ACC112 (cell line): ENCODE measurements around the gene MUC2.

Experiments
- H2AFZ ChIP-seq: fragments of 200-600 bp; sonication (generic); one replicate; pipeline ENCODE4 v1.6.0; 2017; ENCODE audit warnings: antibody characterized with exemption, low read length; ENCODE audit not compliant: unreplicated experiment
- H3K27ac ChIP-seq: fragments of 200-600 bp; sonication (generic); 2 replicates; pipeline ENCODE4 v1.5.1; 2014; ENCODE audit warnings: low read depth, mild to moderate bottlenecking, antibody characterized with exemption, low read length, moderate library complexity
- H3K27me3 ChIP-seq: fragments of 200-600 bp; sonication (generic); 2 replicates; pipeline ENCODE4 v1.6.1; 2014; ENCODE audit warnings: mild to moderate bottlenecking, antibody characterized with exemption, low read length, moderate library complexity, mixed read lengths; ENCODE audit not compliant: insufficient read depth
- H3K36me3 ChIP-seq: fragments of 200-600 bp; sonication (generic); 2 replicates; pipeline ENCODE4 v1.6.1; 2016; ENCODE audit warnings: mild to moderate bottlenecking, antibody characterized with exemption, low read length, moderate library complexity, mixed read lengths; ENCODE audit not compliant: insufficient read depth
- H3K4me1 ChIP-seq: fragments of 200-600 bp; sonication (generic); one replicate; pipeline ENCODE4 v1.6.1; 2016; ENCODE audit warnings: low read length, mixed read lengths; ENCODE audit not compliant: insufficient read depth, unreplicated experiment, control insufficient read depth
- H3K4me3 ChIP-seq: fragments of 200-600 bp; sonication (generic); 2 replicates; pipeline ENCODE4 v1.5.1; 2014; ENCODE audit warnings: mild to moderate bottlenecking, low read depth, low read length
- H3K79me2 ChIP-seq: fragments of 200-600 bp; sonication (generic); one replicate; pipeline ENCODE4 v1.6.0; 2016; ENCODE audit warnings: low read length; ENCODE audit not compliant: control insufficient read depth, unreplicated experiment, insufficient read depth

The MUC2 gene

DNA sequence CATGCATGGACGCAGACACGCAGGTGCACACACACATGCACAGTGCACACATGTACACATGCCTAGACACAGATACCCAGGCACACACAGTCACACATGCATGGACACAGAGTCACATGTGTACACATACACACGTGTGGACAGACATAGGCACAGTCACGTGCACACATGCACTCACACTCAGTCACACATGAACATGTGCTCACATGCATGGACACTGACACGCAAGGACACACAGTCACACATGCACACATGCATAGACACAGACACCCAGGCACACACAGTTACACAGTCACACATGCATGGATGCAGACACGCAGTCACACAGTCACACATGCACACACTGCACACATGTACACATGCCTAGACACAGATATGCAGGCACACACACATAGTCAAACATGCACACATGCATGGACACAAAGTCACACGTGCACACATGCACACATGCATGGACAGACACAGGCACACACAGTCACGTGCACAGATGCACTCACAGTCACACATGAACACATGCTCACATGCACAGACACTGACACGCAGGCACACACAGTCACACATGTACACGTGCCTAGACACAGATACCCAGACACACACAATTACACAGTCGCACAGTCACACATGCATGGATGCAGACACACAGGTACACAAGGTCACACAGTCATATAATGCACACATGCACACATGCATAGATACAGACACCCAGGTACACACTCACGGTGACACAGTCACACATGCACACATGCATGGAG is 16.8 kb downstream of the MUC2 start:
- no peak overlapping the region for H3K27ac ChIP-seq
- no peaks in the 10 kb centered on the region for H3K36me3 ChIP-seq
- H2AFZ ChIP-seq = no peak overlapping the region
- no peaks in the 10 kb centered on the region for H3K79me2 ChIP-seq
- H3K27me3 ChIP-seq = no peaks in the 10 kb centered on the region
- H3K4me1 ChIP-seq = no peaks in the 10 kb centered on the region
- no peak overlapping the region for H3K4me3 ChIP-seq

DNA sequence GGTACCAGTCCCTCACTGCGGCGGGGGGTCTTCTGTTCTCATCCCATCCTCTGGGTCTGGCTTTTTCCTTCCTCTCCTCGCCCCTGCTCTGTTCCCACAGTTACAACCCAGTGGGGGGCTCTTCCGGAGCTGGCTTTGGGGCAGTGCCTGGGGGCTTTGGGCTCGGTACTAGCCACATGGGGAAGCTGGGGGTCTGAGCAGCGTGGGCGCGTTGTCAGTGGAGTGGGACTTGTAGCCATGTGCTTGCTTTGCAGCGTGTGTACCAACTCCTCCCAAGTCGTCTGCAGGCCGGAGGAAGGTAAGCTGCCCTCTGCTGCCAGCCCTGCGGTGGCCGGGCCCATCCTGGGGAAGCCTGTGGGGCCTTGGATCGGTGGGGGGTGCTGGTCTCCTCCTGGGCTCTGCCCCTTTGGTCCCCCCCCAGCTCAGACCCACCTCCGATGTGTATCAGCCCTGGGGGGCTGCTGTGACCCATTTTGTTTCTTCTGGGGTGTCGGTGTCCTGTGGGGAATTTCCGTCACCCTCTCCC is 17.5 kb downstream of the MUC2 start:
- no peak overlapping the region for H2AFZ ChIP-seq
- no peaks in the 10 kb centered on the region for H3K79me2 ChIP-seq
- H3K27me3 ChIP-seq = no peaks in the 10 kb centered on the region
- no peak overlapping the region for H3K4me3 ChIP-seq
- no peaks in the 10 kb centered on the region for H3K36me3 ChIP-seq
- no peak overlapping the region for H3K27ac ChIP-seq
- no peaks in the 10 kb centered on the region for H3K4me1 ChIP-seq

DNA sequence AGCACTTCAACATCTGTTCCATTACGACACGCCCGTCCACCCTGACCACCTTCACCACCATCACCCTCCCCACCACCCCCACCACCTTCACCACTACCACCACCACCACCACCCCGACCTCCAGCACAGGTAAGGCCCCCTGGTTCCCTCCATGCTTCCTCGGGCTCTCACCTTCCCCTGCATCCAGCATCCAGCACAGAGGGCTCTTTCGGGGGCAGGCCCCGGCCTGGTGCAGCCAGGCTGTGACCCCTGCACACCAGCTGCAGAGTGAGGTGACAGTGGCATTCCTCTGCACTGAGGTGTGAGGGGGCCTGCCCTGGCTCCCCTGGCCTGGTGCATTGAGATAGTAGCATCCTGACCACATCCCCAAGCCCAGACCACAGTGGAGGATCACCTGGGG is 18.2 kb downstream of the MUC2 start:
- no peaks in the 10 kb centered on the region for H3K36me3 ChIP-seq
- no peaks in the 10 kb centered on the region for H3K79me2 ChIP-seq
- no peak overlapping the region for H3K27ac ChIP-seq
- no peaks in the 10 kb centered on the region for H3K27me3 ChIP-seq
- no peak overlapping the region for H3K4me3 ChIP-seq
- no peaks in the 10 kb centered on the region for H3K4me1 ChIP-seq
- no peak overlapping the region for H2AFZ ChIP-seq

DNA sequence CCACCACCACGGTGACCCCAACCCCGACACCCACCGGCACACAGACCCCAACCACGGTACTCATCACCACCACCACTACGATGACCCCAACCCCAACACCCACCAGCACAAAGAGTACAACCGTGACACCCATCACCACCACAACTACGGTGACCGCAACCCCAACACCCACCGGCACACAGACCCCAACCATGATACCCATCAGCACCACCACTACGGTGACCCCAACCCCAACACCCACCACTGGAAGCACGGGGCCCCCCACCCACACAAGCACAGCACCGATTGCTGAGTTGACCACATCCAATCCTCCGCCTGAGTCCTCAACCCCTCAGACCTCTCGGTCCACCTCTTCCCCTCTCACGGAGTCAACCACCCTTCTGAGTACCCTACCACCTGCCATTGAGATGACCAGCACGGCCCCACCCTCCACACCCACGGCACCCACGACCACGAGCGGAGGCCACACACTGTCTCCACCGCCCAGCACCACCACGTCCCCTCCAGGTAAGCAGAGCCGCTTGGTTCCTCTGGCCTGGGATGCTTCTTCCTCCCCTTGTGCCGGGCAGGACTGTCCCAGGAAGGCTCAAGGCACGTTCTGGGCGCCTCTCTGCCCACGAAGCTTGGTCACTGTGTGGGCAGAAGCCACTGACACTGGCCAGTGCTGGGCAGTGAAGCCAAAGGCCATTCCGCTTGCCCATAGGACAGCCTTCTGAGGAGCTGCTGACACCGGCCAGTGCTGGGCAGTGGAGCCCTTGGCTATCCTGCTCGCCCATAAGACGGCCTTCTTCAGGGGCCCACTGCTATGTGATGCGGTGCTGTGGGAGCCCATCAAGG is 25.1 kb downstream of the MUC2 start:
- no peak overlapping the region for H2AFZ ChIP-seq
- H3K4me1 ChIP-seq = no peaks in the 10 kb centered on the region
- no peaks in the 10 kb centered on the region for H3K36me3 ChIP-seq
- H3K79me2 ChIP-seq = no peaks in the 10 kb centered on the region
- no peak overlapping the region for H3K27ac ChIP-seq
- H3K4me3 ChIP-seq = no peak overlapping the region
- H3K27me3 ChIP-seq = no peaks in the 10 kb centered on the region

DNA sequence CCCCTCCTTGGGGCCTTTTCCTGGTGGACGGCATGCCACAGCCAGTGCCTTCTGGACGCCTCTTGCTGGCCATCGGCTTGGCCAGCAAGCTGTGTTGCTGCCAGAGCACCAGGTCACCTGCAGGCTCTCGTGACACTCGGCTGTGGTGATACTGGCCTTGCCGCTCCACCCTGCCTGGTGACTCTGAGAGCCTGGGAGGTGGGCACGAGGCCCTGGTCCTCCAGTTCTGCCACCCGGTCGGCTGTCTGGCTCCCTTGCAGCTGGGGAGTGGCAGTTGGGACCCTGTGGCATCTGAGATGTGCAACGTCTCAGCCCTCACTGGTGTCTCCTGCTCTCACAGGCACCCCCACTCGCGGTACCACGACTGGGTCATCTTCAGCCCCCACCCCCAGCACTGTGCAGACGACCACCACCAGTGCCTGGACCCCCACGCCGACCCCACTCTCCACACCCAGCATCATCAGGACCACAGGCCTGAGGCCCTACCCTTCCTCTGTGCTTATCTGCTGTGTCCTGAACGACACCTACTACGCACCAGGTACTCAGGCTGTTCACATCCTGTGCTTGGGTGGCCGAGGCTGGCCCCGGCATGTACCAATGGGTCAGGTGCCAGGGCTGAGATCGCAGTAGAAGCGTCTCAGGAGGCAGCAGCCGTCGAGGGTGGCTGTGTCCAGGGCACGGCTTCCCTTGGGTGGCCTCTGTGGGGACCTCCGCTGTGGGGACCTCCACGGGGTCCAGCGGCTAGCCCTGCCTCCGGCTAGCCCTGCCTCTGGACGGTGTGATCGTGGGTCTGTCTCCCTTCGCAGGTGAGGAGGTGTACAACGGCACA is 26.0 kb downstream of the MUC2 start:
- Histone ChIP-seq H3K27ac (no peak overlapping the region), H3K27me3 (no peaks in the 10 kb centered on the region), H2AFZ (no peak overlapping the region), H3K79me2 (no peaks in the 10 kb centered on the region), H3K4me3 (no peak overlapping the region), H3K36me3 (no peaks in the 10 kb centered on the region), H3K4me1 (no peaks in the 10 kb centered on the region)

DNA sequence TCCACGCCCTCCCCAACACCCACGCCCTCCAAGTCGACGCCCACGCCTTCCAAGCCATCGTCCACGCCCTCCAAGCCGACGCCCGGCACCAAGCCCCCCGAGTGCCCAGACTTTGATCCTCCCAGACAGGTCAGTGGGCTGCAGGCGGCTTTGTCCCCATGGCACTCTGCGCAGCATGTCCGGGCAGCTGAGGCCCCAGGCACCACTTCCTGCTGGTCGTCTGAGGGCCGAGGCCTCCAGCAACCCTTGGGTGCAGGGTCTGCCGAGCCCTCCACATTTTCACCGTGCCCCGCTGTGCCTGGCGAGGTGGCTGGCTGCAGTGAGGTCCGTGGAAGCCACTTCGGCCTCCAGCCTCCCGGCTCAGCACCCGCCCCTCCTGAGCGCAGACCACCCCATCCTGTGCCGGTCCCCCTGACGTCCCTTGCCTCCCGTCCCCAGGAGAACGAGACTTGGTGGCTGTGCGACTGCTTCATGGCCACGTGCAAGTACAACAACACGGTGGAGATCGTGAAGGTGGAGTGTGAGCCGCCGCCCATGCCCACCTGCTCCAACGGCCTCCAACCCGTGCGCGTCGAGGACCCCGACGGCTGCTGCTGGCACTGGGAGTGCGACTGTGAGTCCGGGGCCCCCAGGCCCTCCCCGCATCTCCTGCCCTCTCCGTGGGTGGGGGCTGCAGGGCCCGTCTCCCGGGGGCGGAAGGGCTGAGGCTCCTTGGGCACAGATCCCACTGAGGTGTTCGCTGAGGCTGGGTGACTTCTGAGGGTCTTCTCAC is 26.8 kb downstream of the MUC2 start:
- Histone ChIP-seq H3K27ac (no peak overlapping the region), H3K4me1 (no peaks in the 10 kb centered on the region), H3K27me3 (no peaks in the 10 kb centered on the region), H3K36me3 (no peaks in the 10 kb centered on the region), H3K4me3 (no peak overlapping the region), H2AFZ (no peak overlapping the region), H3K79me2 (no peaks in the 10 kb centered on the region)

DNA sequence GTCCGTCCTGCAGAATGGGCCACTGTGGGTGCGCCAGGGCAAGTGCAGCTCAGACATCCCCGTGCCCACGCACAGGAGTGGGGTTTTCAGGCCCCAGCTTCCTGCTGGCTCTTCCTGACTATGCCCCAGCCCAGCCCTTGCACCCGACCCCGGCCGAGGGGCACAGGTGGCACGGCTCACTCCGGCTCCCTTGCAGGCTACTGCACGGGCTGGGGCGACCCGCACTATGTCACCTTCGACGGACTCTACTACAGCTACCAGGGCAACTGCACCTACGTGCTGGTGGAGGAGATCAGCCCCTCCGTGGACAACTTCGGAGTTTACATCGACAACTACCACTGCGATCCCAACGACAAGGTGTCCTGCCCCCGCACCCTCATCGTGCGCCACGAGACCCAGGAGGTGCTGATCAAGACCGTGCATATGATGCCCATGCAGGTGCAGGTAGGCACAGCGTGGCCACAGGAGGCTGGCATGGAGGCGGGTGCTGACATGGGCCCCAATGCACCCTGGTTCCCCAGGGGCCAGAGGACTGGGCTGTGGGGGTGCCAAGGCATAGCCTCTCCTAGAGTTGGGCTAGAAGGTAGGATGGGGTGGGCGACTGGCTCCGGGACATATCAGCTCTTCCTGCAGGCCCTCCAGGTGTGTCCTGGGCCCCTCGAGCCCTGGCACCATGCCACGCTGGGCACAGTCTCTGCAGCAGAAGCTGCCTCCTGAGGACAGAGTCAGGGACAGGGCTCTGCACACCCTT is 27.7 kb downstream of the MUC2 start:
- Histone ChIP-seq H2AFZ (no peak overlapping the region), H3K79me2 (no peaks in the 10 kb centered on the region)

DNA sequence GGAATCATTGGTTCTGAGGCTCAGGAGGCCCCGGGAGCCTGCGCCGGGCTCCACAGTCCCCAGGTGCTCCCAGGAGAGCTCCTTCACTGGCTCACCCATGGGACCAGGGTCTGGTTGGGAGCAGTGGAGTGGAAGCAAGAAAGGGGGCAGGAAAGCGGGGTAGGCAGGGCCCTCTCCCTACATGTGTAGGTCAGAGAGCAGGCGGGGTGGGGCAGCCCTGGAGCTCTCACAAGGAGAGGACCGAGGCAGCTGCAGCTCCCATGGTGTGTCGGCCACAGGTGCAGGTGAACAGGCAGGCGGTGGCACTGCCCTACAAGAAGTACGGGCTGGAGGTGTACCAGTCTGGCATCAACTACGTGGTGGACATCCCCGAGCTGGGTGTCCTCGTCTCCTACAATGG is 28.3 kb downstream of the MUC2 start:
- no peak overlapping the region for H3K27ac ChIP-seq
- H3K4me3 ChIP-seq = no peak overlapping the region
- H2AFZ ChIP-seq = no peak overlapping the region
- no peaks in the 10 kb centered on the region for H3K36me3 ChIP-seq
- H3K27me3 ChIP-seq = peaks cover 3% of the 10 kb centered on the region
- no peaks in the 10 kb centered on the region for H3K4me1 ChIP-seq
- H3K79me2 ChIP-seq = no peaks in the 10 kb centered on the region

More for the DNA sequence above, 27.7 kb downstream of the MUC2 start:
- no peaks in the 10 kb centered on the region for H3K4me1 ChIP-seq
- H3K27ac ChIP-seq = no peak overlapping the region
- H3K4me3 ChIP-seq = no peak overlapping the region
- peaks cover 3% of the 10 kb centered on the region for H3K27me3 ChIP-seq
- H3K36me3 ChIP-seq = no peaks in the 10 kb centered on the region

DNA sequence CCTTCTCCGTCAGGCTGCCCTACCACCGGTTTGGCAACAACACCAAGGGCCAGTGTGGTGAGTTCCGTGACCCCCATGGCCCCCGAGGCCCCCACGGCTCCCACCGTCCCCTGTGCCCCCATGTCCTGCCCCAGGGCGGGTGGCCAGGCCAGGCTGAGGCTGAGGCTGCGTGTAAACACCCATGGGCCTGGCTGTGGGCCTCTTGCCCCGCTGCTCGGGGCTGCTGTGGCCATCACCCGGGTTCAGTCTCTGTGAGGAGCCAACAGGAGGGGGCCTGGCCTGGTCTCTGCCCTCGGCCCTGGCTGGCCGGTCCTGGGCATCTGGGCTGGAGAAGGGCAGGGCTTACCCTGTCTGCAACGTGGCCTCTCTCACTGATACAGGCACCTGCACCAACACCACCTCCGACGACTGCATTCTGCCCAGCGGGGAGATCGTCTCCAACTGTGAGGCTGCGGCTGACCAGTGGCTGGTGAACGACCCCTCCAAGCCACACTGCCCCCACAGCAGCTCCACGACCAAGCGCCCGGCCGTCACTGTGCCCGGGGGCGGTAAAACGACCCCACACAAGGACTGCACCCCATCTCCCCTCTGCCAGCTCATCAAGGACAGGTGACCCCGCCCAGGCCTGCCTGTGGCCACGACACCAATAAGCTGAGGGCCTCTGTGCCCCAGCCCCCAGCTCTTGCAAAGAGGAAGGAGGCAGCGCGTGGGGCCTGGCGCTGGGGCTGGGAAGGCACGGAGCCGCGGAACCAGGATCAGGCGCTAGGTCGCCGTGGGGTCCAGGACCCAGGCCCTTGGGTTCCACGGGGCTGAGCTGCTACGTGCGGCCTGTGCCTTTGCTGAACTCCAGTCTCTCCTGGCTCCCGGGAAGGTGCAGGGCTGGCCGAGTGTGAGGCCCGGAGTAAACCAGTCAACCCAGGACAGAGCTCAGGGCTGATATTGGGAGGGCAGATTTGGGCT is 29.0 kb downstream of the MUC2 start:
- H3K4me3 ChIP-seq = no peak overlapping the region
- H3K4me1 ChIP-seq = no peaks in the 10 kb centered on the region
- no peaks in the 10 kb centered on the region for H3K36me3 ChIP-seq
- H3K27ac ChIP-seq = no peak overlapping the region
- no peak overlapping the region for H2AFZ ChIP-seq
- no peaks in the 10 kb centered on the region for H3K79me2 ChIP-seq
- H3K27me3 ChIP-seq = peaks cover 5% of the 10 kb centered on the region
